A204.1 (cell line): ENCODE results near the gene TDP1.
"Not testable (repeated sequence)": the region's sequence is repeated elsewhere in the genome, so short reads cannot be mapped to it uniquely, and the experiment has no call there.

Experiments
- FAIRE-seq: peaks from 2 replicates; lab custom pipeline; 2012; peaks lifted over from hg19 to GRCh38; lab: Jason Lieb, UNC

TDP1 gene

GRCh38 chr14:89990218-89990617 is 34.5 kb downstream of the TDP1 start:
- FAIRE-seq = no peak

- no peak for FAIRE-seq
Measured at GRCh38 chr14:89990623-89991275, 35.0 kb downstream of the TDP1 start.

GRCh38 chr14:89992273-89992672 is 36.5 kb downstream of the TDP1 start:
- FAIRE-seq = no peak

GRCh38 chr14:89996963-89997362 is 41.2 kb downstream of the TDP1 start:
- FAIRE-seq = no peak

GRCh38 chr14:90000935-90001334 is 45.2 kb downstream of the TDP1 start:
- FAIRE-seq = no peak

- no peak for FAIRE-seq
Measured at GRCh38 chr14:90003526-90004307, 48.0 kb downstream of the TDP1 start.

- no peak for FAIRE-seq
Measured at GRCh38 chr14:90005441-90005840, 49.7 kb downstream of the TDP1 start.

- FAIRE-seq = no peak
Measured at GRCh38 chr14:90005939-90006530, 50.3 kb downstream of the TDP1 start.

- no peak for FAIRE-seq
Measured at GRCh38 chr14:90017371-90017770, 61.6 kb downstream of the TDP1 start.

GRCh38 chr14:90019824-90020523 is 64.2 kb downstream of the TDP1 start:
- no peak for FAIRE-seq

GRCh38 chr14:90023176-90023896 is 67.6 kb downstream of the TDP1 start:
- no peak for FAIRE-seq

- FAIRE-seq = no peak
Measured at GRCh38 chr14:90024910-90025309, 69.2 kb downstream of the TDP1 start.

- FAIRE-seq = not testable (repeated sequence)
Measured at GRCh38 chr14:90026608-90027007, 70.9 kb downstream of the TDP1 start.

- FAIRE-seq = no peak
Measured at GRCh38 chr14:90027842-90028241, 72.1 kb downstream of the TDP1 start.

- FAIRE-seq = no peak
Measured at GRCh38 chr14:90034156-90034555, 78.4 kb downstream of the TDP1 start.

GRCh38 chr14:90034835-90035525 is 79.3 kb downstream of the TDP1 start:
- FAIRE-seq = no peak

- no peak for FAIRE-seq
Measured at GRCh38 chr14:90039253-90040010, 83.7 kb downstream of the TDP1 start.

GRCh38 chr14:90040411-90040810 is 84.7 kb downstream of the TDP1 start:
- no peak for FAIRE-seq

- no peak for FAIRE-seq
Measured at GRCh38 chr14:90042496-90043252, 86.9 kb downstream of the TDP1 start.

GRCh38 chr14:90045616-90046015 is 89.9 kb downstream of the TDP1 start:
- FAIRE-seq = no peak
